TTC549 (cell line): ENCODE data around the gene PCP2.
"Not testable (repeated sequence)": the region's sequence is repeated elsewhere in the genome, so short reads cannot be mapped to it uniquely, and the experiment has no call there.

Experiments used
- FAIRE-seq: peaks from 2 replicates; lab custom pipeline; 2012; peaks lifted over from hg19 to GRCh38; lab: Jason Lieb, UNC

Gene PCP2

DNA sequence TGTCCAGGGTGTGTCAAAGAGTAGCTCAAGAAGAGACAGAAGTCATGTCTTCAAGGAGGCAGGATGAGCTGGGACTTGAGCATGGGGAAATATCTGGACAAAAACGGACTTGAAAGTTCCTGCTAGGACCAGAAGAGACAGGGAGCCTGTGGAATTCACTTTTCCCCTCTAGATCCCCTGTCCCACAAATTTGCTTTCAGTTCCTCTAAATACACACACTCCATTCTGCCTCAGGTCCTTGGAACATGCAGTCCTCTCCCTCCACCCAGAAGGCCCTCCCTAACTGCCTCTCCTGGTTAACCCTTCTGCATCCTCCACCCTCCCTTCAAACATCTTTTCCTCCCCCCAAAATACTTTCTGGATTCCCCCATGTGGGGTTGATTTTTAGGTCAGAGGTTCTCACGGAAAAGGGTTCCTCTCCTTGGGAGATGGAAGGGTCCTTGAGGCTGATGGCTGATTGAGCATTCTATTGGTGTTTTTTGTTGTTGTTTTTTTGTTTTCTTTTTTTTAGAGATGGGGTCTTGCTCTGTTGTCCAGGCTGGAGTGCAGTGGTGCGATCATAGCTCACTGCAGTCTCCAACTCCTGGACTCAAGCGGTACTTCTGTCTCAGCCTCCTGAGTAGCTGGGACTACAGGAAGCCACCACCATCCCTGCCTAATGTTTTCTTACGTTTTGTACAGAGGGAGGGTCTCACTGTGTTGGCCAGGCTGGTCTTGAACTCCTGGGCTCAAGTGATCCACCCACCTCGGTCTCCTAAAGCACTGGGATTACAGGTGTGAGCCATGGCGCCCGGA lies 28.4 kb upstream of the PCP2 start:
- no peak for FAIRE-seq

DNA sequence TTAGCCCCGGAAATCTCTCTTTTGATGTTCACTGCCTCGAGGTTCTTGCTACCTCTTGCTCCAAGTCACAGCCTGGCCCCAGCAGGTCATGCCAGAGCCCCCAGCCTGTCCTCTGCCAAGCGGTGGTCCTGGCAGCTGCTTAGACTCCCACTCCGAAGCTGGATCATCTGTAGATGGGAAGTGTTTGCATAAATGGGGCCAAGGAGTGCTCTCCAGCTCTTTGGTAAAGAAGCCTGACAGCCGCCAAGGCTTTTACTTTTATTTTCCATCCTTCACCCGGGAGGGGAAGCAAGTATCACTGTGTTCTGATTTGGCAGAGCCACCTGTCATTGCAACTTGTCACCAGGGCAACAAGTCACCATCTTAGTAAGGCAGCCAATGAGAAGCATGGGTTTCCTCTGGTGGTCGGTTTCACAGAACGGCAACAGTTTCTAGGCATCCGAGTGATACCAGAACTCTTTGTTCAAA lies 24.7 kb upstream of the PCP2 start:
- no peak for FAIRE-seq

DNA sequence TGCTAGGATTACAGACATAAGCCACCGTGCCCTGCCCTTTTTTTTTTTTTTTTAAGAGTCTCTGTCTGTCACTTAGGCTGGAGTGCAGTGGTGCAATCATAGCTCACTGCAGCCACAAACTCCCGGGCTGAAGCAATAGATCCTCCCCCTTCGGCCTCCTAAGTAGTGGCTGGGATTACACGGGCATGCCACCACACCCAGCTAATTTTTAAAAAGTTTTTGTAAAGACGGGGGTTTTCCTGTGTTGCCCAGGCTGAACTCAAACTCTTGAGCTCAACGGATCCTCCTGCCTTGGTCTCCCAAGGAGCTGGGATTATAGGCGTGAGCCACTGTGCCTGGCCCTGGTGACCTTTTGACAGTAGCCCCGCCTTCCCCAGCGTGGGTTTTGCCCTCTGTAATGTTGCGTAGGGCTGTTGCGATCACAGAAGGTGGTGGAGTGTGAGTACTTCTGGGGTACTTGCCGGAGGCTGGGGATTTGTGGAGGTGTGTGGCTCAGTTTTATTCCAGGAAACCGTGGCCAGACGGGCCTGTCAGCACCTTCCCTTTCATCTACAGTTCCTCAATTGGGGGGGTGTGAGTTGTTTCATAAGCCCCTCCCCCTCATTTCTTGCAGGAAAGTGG lies 23.7 kb upstream of the PCP2 start:
- FAIRE-seq = no peak

DNA sequence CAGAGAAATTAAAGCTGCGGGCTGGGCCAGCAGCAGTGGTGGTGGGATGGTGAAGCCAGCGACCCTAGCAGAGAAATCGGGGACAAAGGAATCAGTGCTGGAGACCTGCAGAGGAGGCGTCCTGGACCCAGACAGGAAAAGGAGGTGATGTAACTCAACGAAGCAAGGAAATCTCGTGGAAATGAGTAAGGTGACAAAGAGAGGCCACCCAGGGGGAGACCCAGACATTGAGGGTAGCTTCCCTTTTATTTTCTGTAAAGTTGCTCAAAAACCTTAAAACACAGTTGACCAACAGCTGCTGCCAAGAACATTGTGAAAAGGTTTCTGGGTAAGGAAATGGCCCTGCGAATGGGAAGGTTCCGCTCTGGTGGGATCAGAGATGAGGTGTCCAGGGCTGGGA lies 22.1 kb upstream of the PCP2 start:
- no peak for FAIRE-seq

DNA sequence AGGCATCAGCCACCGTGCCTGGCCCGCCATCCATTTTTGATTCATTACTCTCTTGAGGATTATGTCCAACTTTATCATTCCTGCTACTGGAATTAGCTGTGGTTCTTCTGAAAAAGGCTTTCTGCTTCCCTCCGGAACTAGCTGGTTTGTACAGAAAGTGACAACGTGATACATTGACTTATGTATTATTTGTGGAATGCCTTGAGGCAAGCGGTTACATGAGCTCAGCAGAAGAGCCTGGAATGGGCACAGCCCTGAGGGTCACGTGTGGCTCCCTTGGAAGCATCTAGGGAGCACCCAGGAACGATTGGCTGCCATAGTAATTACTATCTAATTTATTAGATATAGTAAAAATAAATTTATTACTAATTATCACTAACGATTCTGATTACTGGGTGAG lies 20.9 kb upstream of the PCP2 start:
- FAIRE-seq = no peak

DNA sequence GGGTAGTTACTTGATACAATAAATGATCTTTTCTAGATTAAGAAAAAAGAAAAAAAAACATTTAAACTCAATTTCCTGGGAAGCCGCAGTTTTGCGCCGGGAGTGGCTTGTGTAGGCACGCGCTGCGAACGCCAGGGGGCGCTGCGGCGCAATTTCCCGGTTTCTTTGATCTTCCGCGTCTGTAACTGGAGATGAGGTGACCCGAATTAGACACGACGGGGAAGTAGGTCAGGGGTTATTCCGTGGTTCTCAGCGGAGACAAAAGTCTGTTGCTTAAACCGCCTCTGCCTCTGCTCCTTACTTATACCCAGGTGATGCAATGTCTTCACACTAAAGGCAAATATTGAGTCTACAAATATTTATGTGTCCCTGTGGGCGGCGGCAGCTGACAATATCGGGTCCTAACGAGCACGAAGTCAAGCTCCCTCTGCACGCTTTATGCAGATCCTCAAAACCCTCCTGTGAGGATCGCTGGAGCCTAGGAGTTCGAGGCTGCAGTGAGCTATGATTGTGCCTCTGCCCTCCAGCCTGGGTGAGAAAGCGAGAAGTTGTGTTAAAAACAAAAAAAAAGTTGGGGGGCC lies 18.6 kb upstream of the PCP2 start:
- FAIRE-seq = no peak

DNA sequence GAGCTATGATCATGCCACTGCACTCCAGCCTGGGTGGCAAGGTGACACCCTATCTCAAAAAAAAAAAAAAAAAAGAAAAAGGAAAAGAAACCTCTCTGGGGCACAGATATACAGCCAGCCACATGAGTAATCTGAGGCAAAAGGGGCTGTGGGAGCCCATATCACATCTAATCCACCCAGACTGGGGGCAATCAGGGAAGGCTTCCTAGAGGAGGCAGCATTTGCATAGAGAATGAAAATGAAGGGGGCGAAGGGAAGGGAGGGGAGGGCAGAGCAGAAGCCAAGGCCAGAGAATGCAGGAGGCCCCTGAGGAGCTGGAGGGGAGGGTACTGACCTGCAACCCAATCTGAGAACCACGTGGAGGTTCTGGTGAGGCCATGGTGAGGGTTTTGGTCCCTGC lies 16.6 kb upstream of the PCP2 start:
- FAIRE-seq = no peak

DNA sequence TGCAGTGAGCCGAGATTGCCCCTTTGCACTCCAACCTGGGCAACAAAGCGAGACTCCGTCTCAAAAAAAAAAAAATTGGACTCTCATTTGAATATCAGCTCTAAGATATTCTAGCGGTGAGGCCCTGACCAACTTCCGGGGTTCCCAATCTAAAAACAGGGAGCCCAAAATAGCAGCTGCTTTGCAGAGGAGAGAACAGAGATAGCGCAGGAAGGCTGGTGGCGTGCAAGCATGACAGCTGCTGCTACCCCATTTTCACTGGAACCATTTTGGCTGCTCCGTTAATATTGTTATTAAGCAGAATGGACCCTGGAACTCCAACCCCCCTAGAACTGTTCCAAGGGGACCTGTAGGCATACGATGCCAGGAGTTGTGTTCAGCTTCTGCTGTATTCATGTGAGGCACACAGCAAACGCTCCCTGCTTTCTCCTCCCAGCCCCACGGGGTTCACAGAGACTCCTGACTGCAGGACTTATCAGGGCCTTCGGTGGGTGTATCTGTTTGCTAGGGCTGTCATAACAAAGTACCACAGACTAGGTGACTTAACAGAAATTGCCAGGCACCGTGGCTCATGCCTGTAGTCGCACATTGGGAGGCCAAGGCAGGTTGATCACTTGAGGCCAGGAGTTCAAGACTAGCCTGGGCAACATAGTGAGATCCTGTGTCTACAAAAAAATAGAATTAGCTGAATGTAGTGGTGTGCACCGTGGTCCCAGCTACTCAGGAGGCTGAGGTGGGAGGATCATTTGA lies 14.9 kb upstream of the PCP2 start:
- no peak for FAIRE-seq

DNA sequence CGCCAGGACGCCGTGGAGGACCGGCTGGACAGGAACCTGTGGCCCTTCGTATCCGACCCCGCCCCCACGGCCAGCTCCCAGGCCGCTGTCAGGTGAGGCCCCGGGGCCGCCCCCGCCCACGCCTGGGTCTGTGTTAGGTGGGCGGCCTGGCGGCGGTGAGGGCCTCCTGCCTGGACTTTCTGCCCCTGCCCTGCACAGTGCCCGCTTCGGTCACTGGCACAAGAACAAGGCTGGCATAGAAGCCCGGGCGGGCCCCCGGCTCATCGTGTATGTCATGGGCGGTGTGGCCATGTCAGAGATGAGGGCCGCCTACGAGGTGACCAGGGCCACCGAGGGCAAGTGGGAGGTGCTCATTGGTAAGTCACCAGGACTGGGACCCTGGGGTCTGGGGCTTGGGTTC lies 13.6 kb upstream of the PCP2 start:
- no peak for FAIRE-seq

DNA sequence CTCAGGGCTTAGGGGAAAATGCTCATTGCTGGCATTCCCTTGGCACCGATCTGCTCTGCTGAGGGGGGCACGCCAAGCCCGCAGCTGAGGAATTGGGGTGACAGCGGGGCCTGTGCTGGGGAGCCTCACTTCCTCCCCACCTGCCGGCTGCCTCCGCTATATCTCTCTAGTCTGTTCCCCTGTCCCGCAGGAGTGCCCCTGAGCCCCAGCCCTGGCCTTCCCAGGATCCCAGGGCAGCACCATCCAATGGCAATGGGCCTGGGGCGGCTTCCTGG lies 12.8 kb upstream of the PCP2 start:
- FAIRE-seq = no peak

DNA sequence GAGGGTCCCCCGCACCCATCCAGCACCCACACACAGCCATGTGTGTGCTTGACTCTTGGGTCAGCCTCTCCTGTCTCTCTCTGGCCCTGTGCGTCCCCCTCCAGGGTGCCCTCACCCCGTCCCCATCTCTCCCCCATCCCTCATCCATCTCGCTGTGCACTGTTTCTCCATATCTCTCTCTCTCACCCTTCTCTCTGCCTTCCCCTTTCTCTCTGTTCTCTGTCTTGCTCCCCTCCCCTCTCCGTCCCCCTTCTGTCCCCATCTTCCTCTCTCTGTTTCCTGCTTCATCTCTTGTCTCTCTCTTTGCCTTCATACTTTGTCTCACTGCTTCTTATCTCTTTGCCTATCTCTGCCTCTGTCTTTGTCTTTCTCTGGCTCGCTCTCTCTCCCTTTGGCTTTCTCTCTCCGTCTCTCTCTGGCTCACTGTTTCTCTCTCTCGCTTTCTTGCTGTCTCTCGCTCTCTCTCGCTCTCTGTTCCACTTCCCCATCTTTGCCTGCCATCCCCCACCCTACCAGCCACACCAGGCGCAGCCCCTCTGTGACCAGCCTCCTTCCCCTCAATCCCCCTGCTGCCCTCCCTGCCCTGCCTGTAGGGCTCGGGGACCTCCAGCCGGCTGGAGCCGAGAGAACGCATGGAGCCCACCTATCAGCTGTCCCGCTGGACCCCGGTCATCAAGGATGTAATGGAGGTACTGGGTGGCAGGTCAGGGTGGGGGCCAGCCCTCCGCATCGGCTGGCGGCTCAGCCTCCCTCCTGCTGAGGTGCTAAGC lies 12.3 kb upstream of the PCP2 start:
- FAIRE-seq = no peak

DNA sequence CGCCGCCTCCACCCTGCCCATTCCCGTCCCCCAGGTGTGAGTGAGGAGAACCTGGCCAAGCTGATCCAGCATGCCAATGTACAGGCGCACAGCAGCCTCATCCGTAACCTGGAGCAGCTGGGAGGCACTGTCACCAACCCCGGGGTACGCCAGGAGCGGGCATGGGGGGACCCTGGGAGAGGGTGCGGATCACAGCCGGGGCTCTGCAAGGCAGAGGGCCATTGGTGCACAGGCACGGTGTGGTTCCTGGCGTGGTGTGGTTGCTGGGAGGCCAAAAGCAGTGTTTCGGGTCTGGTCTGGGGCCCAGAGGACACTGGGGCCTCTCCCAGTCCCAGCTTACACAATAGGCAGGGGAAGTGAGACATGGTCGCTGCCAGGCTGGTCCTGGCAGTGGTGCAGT lies 11.6 kb upstream of the PCP2 start:
- FAIRE-seq = no peak

DNA sequence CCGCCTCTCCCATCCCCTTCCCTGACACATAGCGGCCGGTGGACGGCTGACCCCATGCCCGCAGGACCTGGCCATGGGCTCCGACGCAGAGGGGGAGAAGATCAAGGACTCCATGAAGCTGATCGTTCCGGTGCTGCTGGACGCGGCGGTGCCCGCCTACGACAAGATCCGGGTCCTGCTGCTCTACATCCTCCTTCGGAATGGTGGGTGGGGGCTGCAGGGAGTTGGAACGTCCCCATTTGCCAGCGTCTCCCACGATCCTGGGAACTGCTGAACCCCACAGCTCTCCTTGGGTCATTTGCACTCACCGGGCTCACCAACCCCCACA lies 11.0 kb upstream of the PCP2 start:
- no peak for FAIRE-seq

DNA sequence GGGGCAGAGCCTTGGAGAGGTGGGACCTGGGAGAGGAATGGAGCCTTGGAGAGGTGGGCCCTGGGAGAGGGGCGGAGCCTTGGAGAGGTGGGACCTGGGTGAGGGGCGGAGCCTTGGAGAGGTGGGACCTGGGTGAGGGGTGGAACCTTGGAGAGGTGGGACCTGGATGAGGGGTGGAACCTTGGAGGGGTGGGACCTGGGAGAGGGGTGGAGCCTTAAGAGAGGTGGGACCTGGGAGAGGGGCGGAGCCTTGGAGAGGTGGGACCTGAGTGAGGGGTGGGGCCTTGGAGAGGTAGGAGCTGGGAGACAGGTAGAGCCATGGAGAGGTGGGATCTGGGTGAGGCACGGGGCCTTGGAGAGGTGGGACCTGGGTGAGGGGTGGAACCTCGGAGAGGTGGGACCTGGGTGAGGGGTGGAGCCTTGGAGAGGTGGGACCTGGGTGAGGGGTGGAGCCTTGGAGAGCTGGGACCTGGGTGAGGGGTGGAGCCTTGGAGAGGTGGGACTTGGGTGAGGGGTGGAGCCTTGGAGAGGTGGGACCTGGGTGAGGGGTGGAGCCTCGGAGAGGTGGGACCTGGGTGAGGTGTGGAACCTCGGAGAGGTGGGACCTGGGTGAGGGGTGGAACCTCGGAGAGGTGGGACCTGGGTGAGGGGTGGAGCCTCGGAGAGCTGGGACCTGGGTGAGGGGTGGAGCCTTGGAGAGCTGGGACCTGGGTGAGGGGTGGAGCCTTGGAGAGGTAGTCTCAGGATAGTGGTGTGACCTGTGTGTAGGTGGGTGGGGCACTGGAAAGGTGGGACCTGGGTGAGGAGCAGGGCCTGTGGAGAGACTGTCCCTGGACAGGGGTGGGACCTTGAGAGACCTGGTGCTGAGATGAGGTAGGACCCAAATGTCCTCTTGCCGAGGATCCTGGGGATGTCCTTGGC lies 10.4 kb upstream of the PCP2 start:
- FAIRE-seq = not testable (repeated sequence)

DNA sequence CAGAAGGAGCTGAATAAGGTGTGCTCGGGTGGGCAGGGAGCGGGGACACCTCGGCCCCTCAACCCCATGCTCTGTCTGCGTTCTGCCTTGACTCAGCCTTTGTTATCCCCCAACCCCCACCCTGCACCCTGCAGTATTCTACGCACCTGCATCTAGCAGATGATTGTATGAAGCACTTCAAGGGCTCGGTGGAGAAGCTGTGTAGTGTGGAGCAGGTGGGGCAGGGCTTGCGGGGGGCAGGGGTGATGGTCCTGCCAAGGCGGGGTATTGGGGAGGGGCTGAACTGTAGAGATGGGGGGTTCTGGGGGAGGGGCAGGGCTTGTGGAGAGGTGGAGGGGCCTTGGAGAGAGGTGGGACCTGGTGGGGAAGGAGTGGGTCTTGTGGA lies 9.5 kb upstream of the PCP2 start:
- no peak for FAIRE-seq

DNA sequence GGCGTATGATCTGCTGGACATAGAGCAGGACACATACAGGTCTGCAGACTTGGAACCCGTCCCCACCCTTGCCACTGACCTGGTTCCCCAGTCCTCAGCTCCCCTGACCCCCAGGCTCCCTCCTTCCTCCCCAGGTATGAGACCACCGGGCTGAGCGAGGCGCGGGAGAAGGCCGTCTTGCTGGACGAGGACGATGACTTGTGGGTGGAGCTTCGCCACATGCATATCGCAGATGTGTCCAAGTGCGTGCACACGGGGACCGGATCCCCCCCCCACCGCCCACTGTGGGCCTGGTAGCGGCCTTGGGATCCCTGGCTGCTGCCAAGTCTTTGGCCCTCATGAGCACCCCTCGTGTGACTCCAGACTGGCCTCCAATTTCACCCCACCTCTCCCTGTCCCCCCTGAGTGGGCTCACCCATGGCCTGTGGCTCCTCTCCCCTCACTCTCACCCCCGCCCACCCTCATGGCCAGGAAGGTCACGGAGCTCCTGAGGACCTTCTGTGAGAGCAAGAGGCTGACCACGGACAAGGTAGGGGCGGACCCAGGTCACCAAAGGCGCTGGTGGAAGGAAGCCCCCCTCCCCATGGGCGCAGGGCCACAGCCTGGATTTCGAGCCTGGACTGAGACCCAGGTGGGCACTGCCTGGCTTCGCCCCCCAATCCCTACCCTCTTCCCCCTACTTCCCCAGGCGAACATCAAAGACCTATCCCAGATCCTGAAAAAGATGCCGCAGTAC lies 8.9 kb upstream of the PCP2 start:
- FAIRE-seq = no peak

DNA sequence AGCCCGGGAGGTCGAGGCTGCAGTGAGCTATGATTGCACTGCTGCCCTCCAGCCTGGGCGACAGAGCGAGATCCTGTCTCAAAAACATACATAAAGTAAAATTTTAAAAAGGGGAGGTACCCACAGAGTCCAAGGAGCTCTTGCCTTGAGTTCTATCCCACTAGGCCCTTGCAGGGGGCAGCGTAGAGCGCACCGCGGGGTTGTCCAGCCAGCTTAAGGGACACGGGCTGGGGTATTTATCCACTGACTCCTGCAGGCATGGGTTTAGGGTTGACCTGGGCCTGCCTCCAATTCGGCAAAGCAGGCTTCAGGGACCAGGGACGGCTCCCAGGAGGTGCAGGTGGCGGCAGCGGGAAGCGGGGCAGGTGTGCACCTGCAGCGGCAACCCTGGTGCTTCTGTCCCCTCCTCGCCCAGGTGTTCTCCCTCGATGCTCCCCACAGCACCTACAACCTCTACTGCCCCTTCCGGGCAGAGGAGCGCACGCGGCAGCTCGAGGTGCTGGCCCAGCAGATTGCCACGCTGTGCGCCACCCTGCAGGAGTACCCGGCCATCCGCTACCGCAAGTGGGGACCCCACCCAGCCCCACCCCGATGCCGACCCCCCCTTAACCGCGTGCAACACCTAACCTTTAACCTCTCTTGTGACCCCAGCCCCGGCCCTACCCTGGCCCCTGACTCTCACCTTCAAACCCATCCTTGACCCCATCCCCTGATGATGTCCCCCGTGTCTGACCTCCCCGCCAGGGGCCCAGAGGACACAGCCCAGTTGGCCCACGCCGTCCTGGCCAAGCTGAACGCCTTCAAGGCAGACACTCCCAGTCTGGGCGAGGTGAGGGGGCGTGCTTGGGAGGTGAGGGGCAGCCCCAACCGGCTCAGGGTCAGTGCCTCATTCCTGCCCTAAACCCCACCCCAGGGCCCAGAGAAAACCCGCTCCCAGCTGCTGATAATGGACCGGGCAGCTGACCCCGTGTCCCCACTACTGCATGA lies 8.1 kb upstream of the PCP2 start:
- FAIRE-seq = no peak

DNA sequence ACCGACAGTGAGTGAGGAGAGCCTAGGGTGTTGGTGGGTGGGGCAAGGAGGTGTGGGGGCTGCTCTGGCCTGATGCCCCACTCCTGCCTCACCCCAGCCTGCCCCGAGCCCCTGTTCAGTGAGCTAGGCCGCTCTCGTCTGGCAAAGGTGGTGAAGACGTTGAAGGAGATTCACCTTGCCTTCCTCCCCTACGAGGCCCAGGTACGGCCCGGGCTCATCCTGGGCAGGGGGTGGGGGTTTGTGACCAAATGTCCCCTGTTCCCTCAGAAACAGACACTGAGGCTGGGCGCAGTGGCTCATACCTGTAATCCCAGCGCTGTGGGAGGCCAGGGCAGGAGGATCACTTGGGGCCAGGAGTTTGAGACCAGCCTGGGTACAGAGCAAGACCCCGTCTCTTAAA lies 7.3 kb upstream of the PCP2 start:
- FAIRE-seq = no peak

DNA sequence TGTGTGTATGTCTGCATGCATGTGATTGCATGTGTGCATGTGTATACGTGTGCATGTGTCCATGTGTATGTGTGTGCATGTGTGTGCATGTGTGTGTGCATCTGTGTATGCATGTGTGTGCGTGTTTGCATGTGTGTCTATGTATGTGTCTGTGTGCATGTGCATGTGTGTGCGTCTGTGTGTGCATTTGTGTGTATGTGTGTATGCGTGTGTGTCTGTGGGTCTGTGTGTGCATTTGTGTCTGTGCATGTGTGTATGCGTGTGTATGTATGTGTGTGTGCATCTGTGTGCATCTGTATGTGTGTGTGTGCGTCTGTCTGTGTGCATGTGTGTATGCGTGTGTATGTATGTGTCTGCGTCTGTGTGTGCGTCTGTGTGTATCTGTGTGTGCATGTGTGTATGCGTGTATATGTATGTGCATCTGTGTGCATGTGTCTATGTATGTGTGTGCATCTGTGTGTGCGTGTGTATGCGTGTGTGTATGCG lies 6.4 kb upstream of the PCP2 start:
- FAIRE-seq = no peak
